SK-N-SH treated with all-trans-retinoic acid at 6 μM for 48 hours (cell line): ENCODE results near the gene DNAAF5.

Experiments used
- ATAC-seq: fragments of 200-7000 bp; cut with Tn5 transposase; 3 replicates; pipeline ENCODE4 v1.9.1; 2020; ENCODE audit warnings: mild to moderate bottlenecking, moderate library complexity
- ARNTL ChIP-seq: fragments of 450-650 bp; formaldehyde crosslinking; IDR thresholded peaks from 2 replicates; pipeline ENCODE4 v1.5.0; 2020; ENCODE audit warnings: low read depth, mild to moderate bottlenecking, moderate library complexity, borderline replicate concordance
- BACH2 ChIP-seq: fragments of 250-450 bp; sonication (Bioruptor Pico); IDR thresholded peaks from 2 replicates; pipeline ENCODE4 v1.9.0; 2021; ENCODE audit warnings: mild to moderate bottlenecking, borderline replicate concordance
- CREB5 ChIP-seq: fragments of 250-450 bp; sonication (Bioruptor Pico); IDR thresholded peaks from 2 replicates; pipeline ENCODE4 v1.5.1; 2020; ENCODE audit warnings: low read depth, mild to moderate bottlenecking, moderate library complexity
- CSDC2 ChIP-seq: fragments of 250-450 bp; sonication (Bioruptor Pico); IDR thresholded peaks from 2 replicates; pipeline ENCODE4 v1.5.0; 2020; ENCODE audit warnings: mild to moderate bottlenecking, moderate library complexity
- GLIS3 ChIP-seq: fragments of 250-450 bp; sonication (Bioruptor Pico); IDR thresholded peaks from 2 replicates; pipeline ENCODE4 v1.5.0; 2020; ENCODE audit warnings: mild to moderate bottlenecking, moderate library complexity
- ISL1 ChIP-seq: fragments of 250-450 bp; sonication (Bioruptor Pico); IDR thresholded peaks from 2 replicates; pipeline ENCODE4 v2.1.2; 2022; ENCODE audit warnings: mild to moderate bottlenecking, moderate library complexity
- OSR1 ChIP-seq: fragments of 250-450 bp; sonication (Bioruptor Pico); IDR thresholded peaks from 2 replicates; pipeline ENCODE4 v1.8.0; 2022; ENCODE audit warnings: moderate library complexity, mild to moderate bottlenecking, inconsistent platforms
- PATZ1 ChIP-seq: fragments of 250-450 bp; sonication (Bioruptor Pico); IDR thresholded peaks from 2 replicates; pipeline ENCODE4 v1.8.0; 2020; ENCODE audit warnings: mild to moderate bottlenecking, moderate library complexity, borderline replicate concordance
- POU6F1 ChIP-seq: fragments of 250-450 bp; sonication (Bioruptor Pico); IDR thresholded peaks from 2 replicates; pipeline ENCODE4 v1.8.0; 2021; ENCODE audit warnings: low read depth, mild to moderate bottlenecking, moderate library complexity, borderline replicate concordance
- PPARA ChIP-seq: fragments of 250-450 bp; sonication (Bioruptor Pico); IDR thresholded peaks from 2 replicates; pipeline ENCODE4 v1.5.0; 2020; ENCODE audit warnings: mild to moderate bottlenecking, borderline replicate concordance
- RARB ChIP-seq: fragments of 250-450 bp; sonication (Bioruptor Pico); IDR thresholded peaks from 2 replicates; pipeline ENCODE4 v1.8.0; 2021; ENCODE audit warnings: mild to moderate bottlenecking, moderate library complexity
- TCF4 ChIP-seq: fragments of 250-450 bp; sonication (Bioruptor Pico); IDR thresholded peaks from 2 replicates; pipeline ENCODE4 v1.8.0; 2021; ENCODE audit warnings: mild to moderate bottlenecking, moderate library complexity, borderline replicate concordance
- TOX ChIP-seq: fragments of 250-450 bp; sonication (Bioruptor Pico); IDR thresholded peaks from 2 replicates; pipeline ENCODE4 v1.8.0; 2021; ENCODE audit warnings: mild to moderate bottlenecking, moderate library complexity, borderline replicate concordance
- TSHZ2 ChIP-seq: fragments of 250-450 bp; sonication (Bioruptor Pico); IDR thresholded peaks from 2 replicates; pipeline ENCODE4 v1.5.0; 2020; ENCODE audit warnings: mild to moderate bottlenecking, moderate library complexity
- ZNF565 ChIP-seq: fragments of 450-650 bp; formaldehyde crosslinking; conservative IDR thresholded peaks from 2 replicates; pipeline ENCODE4 v1.5.0; 2020; ENCODE audit warnings: low read depth, mild to moderate bottlenecking, moderate library complexity
- ZNF70 ChIP-seq: fragments of 450-650 bp; formaldehyde crosslinking; IDR thresholded peaks from 2 replicates; pipeline ENCODE4 v1.5.0; 2020; ENCODE audit warnings: mild to moderate bottlenecking, moderate library complexity
- ZNF8 ChIP-seq: fragments of 450-650 bp; formaldehyde crosslinking; IDR thresholded peaks from 2 replicates; pipeline ENCODE4 v1.5.0; 2020; ENCODE audit warnings: mild to moderate bottlenecking, moderate library complexity
- TF ChIP-seq, protein P1 (sequence below): fragments of 250-450 bp; sonication (Bioruptor Pico); IDR thresholded peaks from 2 replicates; pipeline ENCODE4 v1.5.1; 2021; ENCODE audit warnings: mild to moderate bottlenecking, moderate library complexity

Gene DNAAF5

DNA sequence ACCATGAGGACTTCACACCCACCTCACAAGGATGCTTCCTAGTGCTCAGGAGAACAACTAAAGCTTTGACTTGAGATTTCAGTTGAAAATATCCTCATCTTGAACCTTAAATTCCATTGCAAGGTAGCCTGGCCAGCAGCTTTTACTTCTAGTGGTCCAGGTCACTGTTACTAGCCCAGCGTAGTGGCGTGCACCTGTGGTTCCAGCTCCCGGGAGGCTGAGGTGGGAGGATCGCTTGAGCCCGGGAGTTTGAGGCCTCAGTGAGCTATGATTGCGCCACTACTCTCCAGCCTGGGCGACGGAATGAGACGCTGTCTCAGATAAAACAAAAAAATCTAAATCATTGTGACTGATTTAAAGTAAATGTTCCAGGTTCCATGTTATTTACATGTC, 28.9 kb downstream of the DNAAF5 start (continued):
- TF ChIP-seq TSHZ2 (CRISPR knock-in tag) (no peak), TOX (CRISPR knock-in tag) (no peak), ZNF8 (CRISPR knock-in tag) (no peak), CSDC2 (CRISPR knock-in tag) (no peak)
- TF ChIP-seq, all 23 proteins: peak for 0

DNA sequence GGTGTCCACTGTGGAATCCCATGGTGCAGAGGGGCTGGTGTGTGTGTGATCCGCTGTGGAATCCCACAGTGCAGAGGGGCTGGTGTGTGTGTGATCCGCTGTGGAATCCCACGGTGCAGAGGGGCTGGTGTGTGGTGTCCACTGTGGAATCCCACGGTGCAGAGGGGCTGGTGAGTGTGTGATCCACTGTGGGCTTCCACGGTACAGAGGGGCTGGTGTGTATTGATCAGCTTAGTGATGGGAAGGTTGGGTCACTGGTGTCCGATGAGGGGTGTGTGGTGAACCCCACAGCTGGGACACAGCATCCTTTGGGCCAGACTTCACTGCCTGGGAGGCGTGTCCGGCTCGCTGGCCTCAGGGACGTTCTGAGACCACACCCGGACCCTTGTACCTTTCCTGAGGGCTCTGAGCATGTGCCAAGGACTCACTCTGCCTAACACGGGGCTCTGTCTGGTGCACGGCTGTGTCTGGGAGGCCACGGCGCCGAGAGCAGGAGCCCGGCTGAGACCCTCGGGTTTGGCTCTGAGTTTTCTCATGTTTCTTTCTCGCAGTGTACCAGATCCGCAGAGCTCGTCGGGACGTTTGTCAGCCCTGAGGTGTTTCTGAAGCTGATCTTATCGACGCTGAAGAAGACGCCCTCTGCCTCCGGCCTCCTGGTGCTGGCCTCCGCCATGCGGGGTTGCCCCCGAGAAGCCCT, 29.9 kb downstream of the DNAAF5 start:
- no peak for ATAC-seq

GRCh38 chr7:756928-757560, 30.5 kb downstream of the DNAAF5 start:
- no peak for ATAC-seq
- TF ChIP-seq ZNF8 (CRISPR knock-in tag) (no peak), GLIS3 (CRISPR knock-in tag) (no peak), ZNF565 (no peak), POU6F1 (no peak), TOX (CRISPR knock-in tag) (no peak), PPARA (CRISPR knock-in tag) (no peak), RARB (no peak), TCF4 (no peak), ISL1 (CRISPR knock-in tag) (no peak), CSDC2 (CRISPR knock-in tag) (no peak), OSR1 (CRISPR knock-in tag) (no peak), CREB5 (CRISPR knock-in tag) (no peak), PATZ1 (CRISPR knock-in tag) (no peak), BACH2 (CRISPR knock-in tag) (no peak)
- TF ChIP-seq, protein P1, sequence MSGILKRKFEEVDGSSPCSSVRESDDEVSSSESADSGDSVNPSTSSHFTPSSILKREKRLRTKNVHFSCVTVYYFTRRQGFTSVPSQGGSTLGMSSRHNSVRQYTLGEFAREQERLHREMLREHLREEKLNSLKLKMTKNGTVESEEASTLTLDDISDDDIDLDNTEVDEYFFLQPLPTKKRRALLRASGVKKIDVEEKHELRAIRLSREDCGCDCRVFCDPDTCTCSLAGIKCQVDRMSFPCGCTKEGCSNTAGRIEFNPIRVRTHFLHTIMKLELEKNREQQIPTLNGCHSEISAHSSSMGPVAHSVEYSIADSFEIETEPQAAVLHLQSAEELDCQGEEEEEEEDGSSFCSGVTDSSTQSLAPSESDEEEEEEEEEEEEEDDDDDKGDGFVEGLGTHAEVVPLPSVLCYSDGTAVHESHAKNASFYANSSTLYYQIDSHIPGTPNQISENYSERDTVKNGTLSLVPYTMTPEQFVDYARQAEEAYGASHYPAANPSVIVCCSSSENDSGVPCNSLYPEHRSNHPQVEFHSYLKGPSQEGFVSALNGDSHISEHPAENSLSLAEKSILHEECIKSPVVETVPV (CRISPR knock-in tag), result no peak

More for the DNA sequence above, 29.9 kb downstream of the DNAAF5 start:
- TF ChIP-seq POU6F1, result no peak
- no peak for TF ChIP-seq GLIS3 (CRISPR knock-in tag)
- no peak for TF ChIP-seq ISL1 (CRISPR knock-in tag)
- TF ChIP-seq, protein P1 (CRISPR knock-in tag), result no peak
- TF ChIP-seq ZNF70, result no peak
- no peak for TF ChIP-seq ARNTL (CRISPR knock-in tag)
